K562 (cell line): ENCODE results near the gene OR2B2. TPM values are rescaled to one million over a fixed set of nuclear protein-coding genes. Genes with fewer than 3 reads are reported as not detected.

Experiments
- ASH1L ChIP-seq: fragments of 450-650 bp; IDR thresholded peaks from 2 replicates; pipeline ENCODE4 v1.6.1; 2018; ENCODE audit warnings: borderline replicate concordance, mild to moderate bottlenecking, low read depth; ENCODE audit not compliant: partially characterized antibody
- ATF1 ChIP-seq, 2 experiments: fragments of 450-650 bp in 1 of 2; IDR thresholded peaks; 2 replicates each; pipeline ENCODE4 v1.6.1; 2016; ENCODE audit warnings: missing compliant biosample characterization in 1 of 2, missing genetic modification characterization in 1 of 2
- CBFA2T3 ChIP-seq: fragments of 450-650 bp; IDR thresholded peaks from 2 replicates; pipeline ENCODE4 v1.6.1; 2017
- CTCF ChIP-seq, 3 experiments: IDR thresholded peaks in 2 of 3; conservative IDR thresholded peaks in 1 of 3; 2 replicates each; pipeline ENCODE4 v1.5.1; 2011 to 2012; ENCODE audit warnings: low read length in 3 of 3, mild to moderate bottlenecking in 3 of 3, control low read depth in 2 of 3, improper control_type of control experiment in 1 of 3, inconsistent platforms in 1 of 3, low read depth in 1 of 3, mixed read lengths in 1 of 3, moderate library complexity in 1 of 3; ENCODE audit not compliant: insufficient read depth in 2 of 3
- ESRRA ChIP-seq: fragments of 450-650 bp; IDR thresholded peaks from 2 replicates; pipeline ENCODE4 v1.6.1; 2014; ENCODE audit warnings: low read depth, mild to moderate bottlenecking, moderate library complexity, borderline replicate concordance
- ETV5 ChIP-seq: sonication (generic); formaldehyde crosslinking; IDR thresholded peaks from 2 replicates; pipeline ENCODE4 v1.4.0; 2020; ENCODE audit warnings: low read depth, mild to moderate bottlenecking, missing genetic modification reagents
- FOXJ2 ChIP-seq: fragments of 200-800 bp; sonication (Bioruptor generic); IDR thresholded peaks from 2 replicates; pipeline ENCODE4 v1.6.1; 2016; ENCODE audit warnings: missing genetic modification characterization, missing compliant biosample characterization
- ID3 ChIP-seq, 2 experiments: fragments of 250-450 bp in 1 of 2; fragments of 450-650 bp in 1 of 2; sonication (Bioruptor Pico) in 1 of 2; IDR thresholded peaks; 2 replicates each; pipeline versions ENCODE4 v1.6.1 to v1.8.0; 2016 to 2021; ENCODE audit warnings: mild to moderate bottlenecking in 2 of 2, moderate library complexity in 2 of 2, missing compliant biosample characterization in 1 of 2, missing genetic modification characterization in 1 of 2
- NFATC3 ChIP-seq: fragments of 450-650 bp; IDR thresholded peaks from 2 replicates; pipeline ENCODE4 v1.6.1; 2017; ENCODE audit warnings: mild to moderate bottlenecking
- POLR2A ChIP-seq: fragments of 450-650 bp; conservative IDR thresholded peaks from 2 replicates; pipeline ENCODE4 v1.6.1; 2016
- SNRNP70 ChIP-seq: fragments of 200-400 bp; formaldehyde crosslinking; optimal IDR thresholded peaks from 2 replicates; pipeline ENCODE3; 2017; ENCODE audit warnings: low read depth, low read length
- THAP12 ChIP-seq: fragments of 250-450 bp; sonication (Bioruptor Pico); IDR thresholded peaks from 2 replicates; pipeline ENCODE4 v1.9.0; 2021; ENCODE audit warnings: mild to moderate bottlenecking, inconsistent platforms
- TRIM25 ChIP-seq: fragments of 450-650 bp; IDR thresholded peaks from 2 replicates; pipeline ENCODE4 v1.7.0; 2016; ENCODE audit warnings: borderline replicate concordance
- ZNF253 ChIP-seq: fragments of 250-450 bp; sonication (Bioruptor Pico); conservative IDR thresholded peaks from 2 replicates; pipeline ENCODE4 v1.6.1; 2021; ENCODE audit warnings: mild to moderate bottlenecking
- ZNF766 ChIP-seq: fragments of 200-800 bp; sonication (Bioruptor generic); conservative IDR thresholded peaks from 2 replicates; pipeline ENCODE4 v1.6.1; 2016; ENCODE audit warnings: missing genetic modification characterization, missing compliant biosample characterization
- polyA plus RNA-seq, 8 experiments: library from polyadenylated mRNA; depleted of rRNA in 4 of 8; stranded (reverse) in 5 of 8; unstranded in 3 of 8; fragments of >200 nt; fragmentation: Nextera tagmentation in 2 of 8; fragmentation: Illumina TruSeq in 1 of 8; extraction: Ambion mirVana in 2 of 8; extraction: Trizol in 1 of 8; gene quantifications; 2 replicates each; pipeline versions ENCODE4 v1.2.1 to v1.2.3, GENCODE V29; 2011 to 2014; ENCODE audit warnings: inconsistent platforms in 1 of 8, missing spikeins in 1 of 8
- total RNA-seq, 7 experiments: library from RNA; depleted of rRNA in 6 of 7; stranded (reverse); fragments of >200 nt in 6 of 7; fragmentation: Illumina TruSeq in 2 of 7; extraction: Trizol in 2 of 7; gene quantifications; 2 replicates each; pipeline versions ENCODE4 v1.2.1 to v1.2.3, GENCODE V29; 2011 to 2021; ENCODE audit warnings: low replicate concordance in 1 of 7

Gene OR2B2
- total and polyA plus RNA-seq, 9 of the 15 experiments (the other 6 are each of a cell fraction or from before 2014, with no cell fraction given) = 0.24 TPM; not detected in 8

GRCh38 chr6:27894839-27895762 is 17.1 kb downstream of the OR2B2 start (continued):
- no peak for TF ChIP-seq THAP12 (CRISPR knock-in tag)
- TF ChIP-seq ID3 (CRISPR knock-in tag; IDR thresholded peaks at IDR 0.05) = no peak
- 0 out of 2 replicates have a peak, but pooled peaks have one; percentile 40 for TF ChIP-seq ID3 (tag; IDR thresholded peaks at IDR 0.05)
- peak; percentile 66 for TF ChIP-seq POLR2A
- TF ChIP-seq ESRRA = peak; percentile 84
- TF ChIP-seq CBFA2T3 = no peak
- peak; percentile 59 for TF ChIP-seq SNRNP70
- TF ChIP-seq ZNF253 (CRISPR knock-in tag) = no peak
- TF ChIP-seq ASH1L = no peak
- peak; percentile 61 to 93 (median 89) for TF ChIP-seq CTCF (IDR thresholded peaks at IDR 0.05 in 2 of 3, conservative IDR thresholded peaks at IDR 0.05 in 1 of 3; ENCODE audit: insufficient read depth in 2 of 3, low read depth in 1 of 3, low read length in 3 of 3)
- TF ChIP-seq ATF1 (CRISPR knock-in tag; IDR thresholded peaks at IDR 0.05) = no peak
- TF ChIP-seq ATF1 (tag; IDR thresholded peaks at IDR 0.05) = peak; percentile 94
- TF ChIP-seq FOXJ2 (tag) = no peak
- TF ChIP-seq ZNF766 (CRISPR knock-in tag) = no peak
- no peak for TF ChIP-seq TRIM25
- peak; percentile 69; the same call in 1 of the 2 replicates for TF ChIP-seq NFATC3
- TF ChIP-seq ETV5 = no peak
